Keratinocyte (primary cell): ENCODE results near the gene MESP2. TPM values are rescaled to one million over a fixed set of nuclear protein-coding genes. Genes with fewer than 3 reads are reported as not detected.
A peak's percentile ranks its signal among the peaks of the same experiment; 100 is the strongest.

Source experiments
- DNase-seq: peaks from one replicate; pipeline ENCODE4 v3.0.0-alpha.2; 2011; ENCODE audit warnings: low read depth, missing footprints, low spot score
- FAIRE-seq: peaks from 2 replicates; lab custom pipeline; 2011; peaks lifted over from hg19 to GRCh38; lab: Jason Lieb, UNC
- H2AFZ ChIP-seq: 2 replicates; pipeline ENCODE4 v1.6.0; 2012; ENCODE audit warnings: low read length, control low read depth, inconsistent platforms; ENCODE audit not compliant: control insufficient read depth
- H3K27ac ChIP-seq: 2 replicates; pipeline ENCODE4 v1.5.1; 2011; ENCODE audit warnings: low read length; ENCODE audit not compliant: control insufficient read depth, insufficient read depth
- H3K27me3 ChIP-seq: 3 replicates; pipeline ENCODE4 v1.6.0; 2011; ENCODE audit warnings: low read length; ENCODE audit not compliant: control insufficient read depth, insufficient read depth; ENCODE audit errors: extremely low read depth
- H3K36me3 ChIP-seq, 2 experiments: 2 replicates in 1 of 2; 3 replicates in 1 of 2; pipeline ENCODE4 v1.5.1; 2011; ENCODE audit warnings: low read length in 2 of 2, mild to moderate bottlenecking in 1 of 2; ENCODE audit not compliant: control insufficient read depth in 2 of 2, insufficient read depth in 2 of 2; ENCODE audit errors: extremely low read depth in 1 of 2
- H3K4me1 ChIP-seq: 3 replicates; pipeline ENCODE4 v1.5.1; 2011; ENCODE audit warnings: low read length; ENCODE audit not compliant: control insufficient read depth, insufficient read depth; ENCODE audit errors: extremely low read depth
- H3K4me2 ChIP-seq: 3 replicates; pipeline ENCODE4 v1.6.0; 2011; ENCODE audit warnings: low read depth, low read length; ENCODE audit not compliant: control insufficient read depth, insufficient read depth; ENCODE audit errors: extremely low read depth
- H3K4me3 ChIP-seq, 3 experiments: fragments of 200-600 bp in 1 of 3; sonication (generic) in 1 of 3; 2 replicates in 2 of 3; 3 replicates in 1 of 3; pipeline ENCODE4 v1.5.1; 2011 to 2016; ENCODE audit warnings: low read length in 3 of 3, mild to moderate bottlenecking in 3 of 3, control low read depth in 2 of 3, inconsistent platforms in 1 of 3, low read depth in 1 of 3, mixed read lengths in 1 of 3, mixed run types in 1 of 3, moderate library complexity in 1 of 3; ENCODE audit not compliant: control insufficient read depth in 2 of 3, insufficient read depth in 2 of 3; ENCODE audit errors: extremely low read depth in 1 of 3
- H3K79me2 ChIP-seq: 2 replicates; pipeline ENCODE4 v1.6.0; 2012; ENCODE audit warnings: low read length; ENCODE audit not compliant: control insufficient read depth, insufficient read depth
- H3K9ac ChIP-seq: 3 replicates; pipeline ENCODE4 v1.6.0; 2011; ENCODE audit warnings: low read length; ENCODE audit not compliant: control insufficient read depth, insufficient read depth; ENCODE audit errors: extremely low read depth
- H3K9me1 ChIP-seq: 3 replicates; pipeline ENCODE4 v1.6.0; 2011; ENCODE audit warnings: low read length; ENCODE audit not compliant: control insufficient read depth, insufficient read depth; ENCODE audit errors: extremely low read depth
- H3K9me3 ChIP-seq: 2 replicates; pipeline ENCODE4 v1.5.1; 2012; ENCODE audit warnings: low read depth, low read length; ENCODE audit not compliant: control insufficient read depth
- H4K20me1 ChIP-seq: 3 replicates; pipeline ENCODE4 v1.6.0; 2011; ENCODE audit warnings: low read length; ENCODE audit not compliant: control insufficient read depth, insufficient read depth; ENCODE audit errors: extremely low read depth
- EZH2 ChIP-seq: IDR thresholded peaks from one replicate; pipeline ENCODE4 v1.6.1; 2012; ENCODE audit warnings: inconsistent platforms, mild to moderate bottlenecking, low read length, moderate library complexity
- dilution Hi-C: fragments of 300-500 bp; cut with MboI; formaldehyde crosslinking; loops from one replicate; pipeline ENCODE4 v1.7.0; 2020; ENCODE audit warnings: low sequenced_read_pairs; ENCODE audit not compliant: extremely low pct_ligation_motif_present
- polyA plus RNA-seq, 5 experiments: library from polyadenylated mRNA; depleted of rRNA in 3 of 5; stranded (reverse) in 3 of 5; stranded (forward) in 1 of 5; unstranded in 1 of 5; fragments of >200 nt; gene quantifications; 1 replicate in 1 of 5; 2 replicates in 3 of 5; 3 replicates in 1 of 5; pipeline versions ENCODE4 v1.2.1 to v1.2.3, GENCODE V29; 2011 to 2012; ENCODE audit warnings: missing spikeins in 2 of 5, low read depth in 1 of 5, low replicate concordance in 1 of 5
- TF ChIP-seq, protein P1 (sequence below), 3 experiments: IDR thresholded peaks in 1 of 3; conservative IDR thresholded peaks in 1 of 3; optimal IDR thresholded peaks in 1 of 3; 2 replicates in 2 of 3; 3 replicates in 1 of 3; pipeline versions ENCODE3 to v1.5.1; 2011; ENCODE audit warnings: low read length in 3 of 3, mild to moderate bottlenecking in 3 of 3, moderate library complexity in 2 of 3, control low read depth in 1 of 3, inconsistent platforms in 1 of 3; ENCODE audit not compliant: insufficient read depth in 2 of 3; ENCODE audit errors: extremely low read depth in 1 of 3

The MESP2 gene
- polyA plus RNA-seq, 1 donor (not counting 4 experiments of a cell fraction or from before 2014, with no cell fraction given), result 0.39 TPM

DNA sequence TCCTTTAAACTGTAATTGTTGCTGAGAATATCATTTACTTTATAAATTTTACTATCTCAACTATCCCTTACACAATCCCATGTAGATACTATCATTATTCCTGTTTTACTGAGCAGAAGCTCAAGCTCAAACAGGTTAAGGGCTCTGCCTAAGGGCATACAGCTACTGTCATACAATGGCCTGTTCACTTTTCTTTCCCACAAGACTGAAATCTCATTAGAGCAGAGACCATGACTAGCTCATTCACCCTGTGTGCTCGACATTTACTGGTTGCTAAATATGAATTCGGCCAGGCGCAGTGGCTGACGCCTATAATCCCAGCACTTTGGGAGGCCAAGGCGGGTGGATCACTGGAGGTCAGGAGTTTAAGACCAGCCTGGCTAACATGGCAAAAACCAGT, 1.6 kb upstream of the MESP2 start:
- no peak for TF ChIP-seq EZH2
- TF ChIP-seq, protein P1, sequence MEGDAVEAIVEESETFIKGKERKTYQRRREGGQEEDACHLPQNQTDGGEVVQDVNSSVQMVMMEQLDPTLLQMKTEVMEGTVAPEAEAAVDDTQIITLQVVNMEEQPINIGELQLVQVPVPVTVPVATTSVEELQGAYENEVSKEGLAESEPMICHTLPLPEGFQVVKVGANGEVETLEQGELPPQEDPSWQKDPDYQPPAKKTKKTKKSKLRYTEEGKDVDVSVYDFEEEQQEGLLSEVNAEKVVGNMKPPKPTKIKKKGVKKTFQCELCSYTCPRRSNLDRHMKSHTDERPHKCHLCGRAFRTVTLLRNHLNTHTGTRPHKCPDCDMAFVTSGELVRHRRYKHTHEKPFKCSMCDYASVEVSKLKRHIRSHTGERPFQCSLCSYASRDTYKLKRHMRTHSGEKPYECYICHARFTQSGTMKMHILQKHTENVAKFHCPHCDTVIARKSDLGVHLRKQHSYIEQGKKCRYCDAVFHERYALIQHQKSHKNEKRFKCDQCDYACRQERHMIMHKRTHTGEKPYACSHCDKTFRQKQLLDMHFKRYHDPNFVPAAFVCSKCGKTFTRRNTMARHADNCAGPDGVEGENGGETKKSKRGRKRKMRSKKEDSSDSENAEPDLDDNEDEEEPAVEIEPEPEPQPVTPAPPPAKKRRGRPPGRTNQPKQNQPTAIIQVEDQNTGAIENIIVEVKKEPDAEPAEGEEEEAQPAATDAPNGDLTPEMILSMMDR (optimal IDR thresholded peaks at IDR 0.05 in 1 of 3, IDR thresholded peaks at IDR 0.05 in 1 of 3, conservative IDR thresholded peaks at IDR 0.05 in 1 of 3; ENCODE audit: extremely low read depth in 1 of 3, insufficient read depth in 2 of 3, low read length in 3 of 3), result no peak
- no peak for DNase-seq
- Histone ChIP-seq H3K36me3 (no peaks in the 10 kb centered on the region), H3K27ac (peak overlapping the region; percentile 65), H3K9ac (no peak overlapping the region), H3K4me3 (no peak overlapping the region), H4K20me1 (no peaks in the 10 kb centered on the region), H3K79me2 (no peaks in the 10 kb centered on the region), H2AFZ (no peak overlapping the region), H3K9me3 (no peaks in the 10 kb centered on the region), H3K27me3 (no peaks in the 10 kb centered on the region), H3K4me2 (peak overlapping the region; percentile 62), H3K9me1 (no peaks in the 10 kb centered on the region), H3K4me1 (peaks cover 39% of the 10 kb centered on the region)
- dilution Hi-C loops, result loop anchor here (25.0 kb wide), 1 partner anchor 88 kb away; no protein-coding TSS in a partner anchor
- FAIRE-seq, result peak; percentile 87

GRCh38 chr15:89775815-89776214, 317 bp upstream of the MESP2 start:
- no peak for FAIRE-seq
- H3K4me3 ChIP-seq, result no peak overlapping the region
- TF ChIP-seq, protein P1 (optimal IDR thresholded peaks at IDR 0.05 in 1 of 3, IDR thresholded peaks at IDR 0.05 in 1 of 3, conservative IDR thresholded peaks at IDR 0.05 in 1 of 3; ENCODE audit: extremely low read depth in 1 of 3, insufficient read depth in 2 of 3, low read length in 3 of 3), result no peak
- no peak for TF ChIP-seq EZH2
- H4K20me1 ChIP-seq, result no peaks in the 10 kb centered on the region
- no peak overlapping the region for H2AFZ ChIP-seq
- no peaks in the 10 kb centered on the region for H3K9me3 ChIP-seq
- no peak for DNase-seq
- peaks cover 38% of the 10 kb centered on the region for H3K4me1 ChIP-seq
- H3K4me2 ChIP-seq, result peak overlapping the region; percentile 73
- no peak overlapping the region for H3K9ac ChIP-seq
- H3K27ac ChIP-seq, result no peak overlapping the region
- H3K9me1 ChIP-seq, result no peaks in the 10 kb centered on the region
- H3K79me2 ChIP-seq, result no peaks in the 10 kb centered on the region
- no peaks in the 10 kb centered on the region for H3K27me3 ChIP-seq
- dilution Hi-C loops, result no loop called here
- no peaks in the 10 kb centered on the region for H3K36me3 ChIP-seq
